BLaER1 treated with 17β-estradiol and CSF1 and Interleukin-3, amounts not matched to agents 10 nM and 100 nM (cell line): ENCODE data around the gene RPSA.
"Not testable (repeated sequence)": the region's sequence is repeated elsewhere in the genome, so short reads cannot be mapped to it uniquely, and the experiment has no call there.

Source experiments
- H3K27ac ChIP-seq, 11 experiments: shearing (Covaris generic); formaldehyde crosslinking; 2 replicates each; pipeline ENCODE4 v1.8.1; 2022
- H3K27me3 ChIP-seq, 11 experiments: shearing (Covaris generic); formaldehyde crosslinking; 2 replicates each; pipeline ENCODE4 v1.8.1; 2022
- H3K36me3 ChIP-seq, 11 experiments: shearing (Covaris generic); formaldehyde crosslinking; 2 replicates each; pipeline ENCODE4 v1.8.1; 2022
- H3K4me1 ChIP-seq, 10 experiments: shearing (Covaris generic); formaldehyde crosslinking; 2 replicates each; pipeline ENCODE4 v1.8.1; 2022
- H3K4me2 ChIP-seq, 11 experiments: shearing (Covaris generic); formaldehyde crosslinking; 2 replicates each; pipeline ENCODE4 v1.8.1; 2022
- H3K4me3 ChIP-seq, 10 experiments: shearing (Covaris generic); formaldehyde crosslinking; 2 replicates each; pipeline ENCODE4 v1.8.1; 2022
- H3K9ac ChIP-seq, 11 experiments: shearing (Covaris generic); formaldehyde crosslinking; 2 replicates each; pipeline ENCODE4 v1.8.1; 2022
- H3K9me3 ChIP-seq, 11 experiments: shearing (Covaris generic); formaldehyde crosslinking; replicated peaks in 1 of 11; 2 replicates each; pipeline ENCODE4 v1.8.1; 2022
- H4K20me1 ChIP-seq, 11 experiments: shearing (Covaris generic); formaldehyde crosslinking; 2 replicates each; pipeline ENCODE4 v1.8.1; 2022
- Cebpa-rat ChIP-seq, 11 experiments: shearing (Covaris generic); IDR thresholded peaks; 2 replicates each; pipeline ENCODE4 v1.8.1; 2022

RPSA gene

DNA sequence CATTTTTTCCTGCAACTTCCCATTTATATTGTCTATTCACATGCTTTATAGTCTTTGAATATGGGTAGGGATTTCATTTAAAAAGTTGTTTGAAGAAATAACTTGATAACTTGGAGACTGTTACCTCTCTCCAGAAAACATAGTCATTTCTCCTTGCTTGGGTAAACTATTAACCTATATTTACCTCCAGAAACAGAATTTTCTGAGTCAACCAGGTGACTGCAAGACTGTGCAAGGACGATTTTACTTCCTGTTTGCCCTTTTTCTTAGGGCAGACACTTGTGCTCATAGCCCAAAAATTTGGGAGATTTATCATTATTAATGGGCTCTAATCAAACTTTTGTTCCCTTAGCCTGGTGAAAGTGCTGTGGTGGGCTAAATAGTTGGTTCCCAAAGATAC, 46.6 kb downstream of the RPSA start:
- H3K4me3 ChIP-seq = no peak overlapping the region
- H3K27ac ChIP-seq = no peak overlapping the region
- H3K4me1 ChIP-seq = no peaks in the 10 kb centered on the region
- H3K27me3 ChIP-seq = no peaks in the 10 kb centered on the region
- H3K9me3 ChIP-seq = 0 out of 22 replicates have a peak, but pooled peaks cover 0 to 3% (median 0%) of the 10 kb centered on the region in 11 experiments
- H3K36me3 ChIP-seq = no peaks in the 10 kb centered on the region
- H3K4me2 ChIP-seq = no peak overlapping the region
- no peak for TF ChIP-seq Cebpa-rat (IDR thresholded peaks at IDR 0.05)
- no peaks in the 10 kb centered on the region for H4K20me1 ChIP-seq
- H3K9ac ChIP-seq = no peak overlapping the region

DNA sequence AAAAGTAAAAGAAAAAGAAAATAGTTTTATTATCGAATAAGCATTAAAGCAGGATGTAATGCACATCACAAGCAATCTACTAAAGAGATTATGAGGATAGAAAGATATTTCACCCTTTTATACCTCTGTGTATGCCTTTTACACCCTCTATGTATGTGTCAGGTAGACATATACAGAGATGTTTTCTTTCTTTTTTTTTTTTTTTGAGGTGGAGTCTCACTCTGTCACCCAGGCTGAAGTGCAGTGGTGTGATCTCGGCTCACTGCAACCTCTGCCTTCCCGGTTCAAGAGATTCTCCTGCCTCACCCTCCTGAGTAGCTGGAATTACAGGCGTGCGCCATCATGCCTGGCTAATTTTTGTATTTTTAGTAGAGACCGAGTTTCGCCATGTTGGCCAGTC, 47.4 kb downstream of the RPSA start:
- H3K9ac ChIP-seq, H4K20me1 ChIP-seq, H3K27ac ChIP-seq, H3K4me2 ChIP-seq, H3K27me3 ChIP-seq, H3K9me3 ChIP-seq, H3K36me3 ChIP-seq, H3K4me3 ChIP-seq, H3K4me1 ChIP-seq: not testable (repeated sequence)

DNA sequence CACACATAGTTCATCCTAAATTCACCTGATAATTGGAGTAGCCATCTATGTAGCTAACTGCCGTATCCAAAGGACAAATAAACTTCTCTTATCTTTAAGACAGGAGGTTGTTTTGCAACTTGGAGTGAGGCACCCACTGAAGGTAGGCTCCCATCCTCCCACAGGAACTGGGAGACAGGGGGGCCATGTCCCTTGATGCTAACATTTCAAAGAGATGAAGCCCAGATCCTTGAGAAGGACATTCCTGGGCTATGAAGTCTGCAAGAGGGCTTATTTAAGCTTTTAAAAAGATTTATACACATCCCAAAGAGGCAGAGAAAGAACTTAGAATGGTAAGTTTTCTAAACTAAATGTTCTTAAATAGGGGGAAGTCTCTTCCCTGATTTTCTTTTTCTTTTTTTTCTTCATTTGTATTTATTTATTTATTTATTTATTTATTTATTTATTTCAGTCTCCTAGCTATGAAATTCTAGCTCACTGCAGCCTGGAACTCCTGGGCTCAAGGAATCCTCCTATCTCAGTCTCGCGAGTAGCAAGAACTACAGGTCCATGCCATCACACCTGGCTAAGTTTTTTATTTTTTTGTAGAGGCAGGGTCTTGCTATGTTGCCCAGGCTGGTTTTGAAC, 48.2 kb downstream of the RPSA start:
- peaks cover 0 to 12% (median 9%) of the 10 kb centered on the region in 11 experiments; a peak in 11 of 22 replicates for H3K9me3 ChIP-seq
- TF ChIP-seq Cebpa-rat (IDR thresholded peaks at IDR 0.05) = no peak
- no peaks in the 10 kb centered on the region for H4K20me1 ChIP-seq
- H3K27me3 ChIP-seq = no peaks in the 10 kb centered on the region
- no peak overlapping the region for H3K4me3 ChIP-seq
- H3K4me2 ChIP-seq = no peak overlapping the region
- H3K9ac ChIP-seq = no peak overlapping the region
- no peaks in the 10 kb centered on the region for H3K36me3 ChIP-seq
- no peak overlapping the region for H3K27ac ChIP-seq
- no peaks in the 10 kb centered on the region for H3K4me1 ChIP-seq

- H3K36me3 ChIP-seq = no peaks in the 10 kb centered on the region
- H3K4me2 ChIP-seq = no peak overlapping the region
- peaks cover 0 to 12% (median 9%) of the 10 kb centered on the region in 11 experiments; a peak in 11 of 22 replicates for H3K9me3 ChIP-seq
- H3K4me1 ChIP-seq = no peaks in the 10 kb centered on the region
- H4K20me1 ChIP-seq = no peaks in the 10 kb centered on the region
- TF ChIP-seq Cebpa-rat (IDR thresholded peaks at IDR 0.05) = no peak
- H3K4me3 ChIP-seq = no peak overlapping the region
- no peaks in the 10 kb centered on the region for H3K27me3 ChIP-seq
- H3K27ac ChIP-seq = no peak overlapping the region
- H3K9ac ChIP-seq = no peak overlapping the region
Measured at GRCh38 chr3:39456159-39456558, 49.6 kb downstream of the RPSA start.

DNA sequence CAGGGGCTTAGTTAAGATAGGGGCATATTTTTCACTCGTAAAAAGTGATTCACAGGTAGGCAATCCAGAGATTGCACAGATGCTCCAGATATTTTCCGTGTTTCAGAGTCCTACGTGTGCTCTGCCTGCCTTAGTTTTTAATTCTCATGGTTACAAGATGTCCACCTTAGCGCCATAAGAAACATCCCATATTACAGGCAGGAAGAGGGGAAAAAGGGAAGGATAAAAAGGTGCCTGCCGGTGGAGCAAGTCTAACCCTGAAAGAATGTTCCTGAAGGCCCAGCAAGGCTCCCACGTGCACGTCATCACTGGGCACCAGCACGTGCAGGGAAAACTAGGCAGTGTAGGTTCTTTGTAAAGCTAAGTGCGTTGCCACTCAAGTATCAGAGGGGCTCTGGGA, 50.8 kb downstream of the RPSA start:
- no peak for TF ChIP-seq Cebpa-rat (IDR thresholded peaks at IDR 0.05)

GRCh38 chr3:39458579-39458978, 52.1 kb downstream of the RPSA start:
- not testable (repeated sequence) for H4K20me1 ChIP-seq, H3K36me3 ChIP-seq, H3K9ac ChIP-seq, H3K4me3 ChIP-seq, H3K4me2 ChIP-seq, H3K4me1 ChIP-seq, H3K27me3 ChIP-seq, H3K27ac ChIP-seq
- H3K9me3 ChIP-seq = peaks cover 0 to 12% (median 9%) of the 10 kb centered on the region in 11 experiments; a peak in 11 of 22 replicates

More for the DNA sequence above, 50.8 kb downstream of the RPSA start:
- Histone ChIP-seq H3K27ac (no peak overlapping the region), H4K20me1 (no peaks in the 10 kb centered on the region), H3K9ac (no peak overlapping the region), H3K4me3 (no peak overlapping the region), H3K36me3 (no peaks in the 10 kb centered on the region), H3K9me3 (peaks cover 0 to 12% (median 9%) of the 10 kb centered on the region in 11 experiments; a peak in 11 of 22 replicates), H3K27me3 (no peaks in the 10 kb centered on the region), H3K4me2 (no peak overlapping the region), H3K4me1 (no peaks in the 10 kb centered on the region)

GRCh38 chr3:39460677-39461076, 54.2 kb downstream of the RPSA start:
- no peak for TF ChIP-seq Cebpa-rat (IDR thresholded peaks at IDR 0.05)
- no peak overlapping the region for H3K4me2 ChIP-seq

More at GRCh38 chr3:39460677-39461076, 54.2 kb downstream of the RPSA start:
- Histone ChIP-seq H3K9me3 (peaks cover 0 to 12% (median 9%) of the 10 kb centered on the region in 11 experiments; a peak in 11 of 22 replicates), H4K20me1 (no peaks in the 10 kb centered on the region), H3K36me3 (no peaks in the 10 kb centered on the region), H3K9ac (no peak overlapping the region), H3K4me3 (no peak overlapping the region), H3K4me1 (no peaks in the 10 kb centered on the region), H3K27ac (no peak overlapping the region), H3K27me3 (no peaks in the 10 kb centered on the region)
